A549 (cell line): ENCODE data around the gene ERVMER34-1. TPM values are rescaled to one million over a fixed set of nuclear protein-coding genes. Genes with fewer than 3 reads are reported as not detected.

ENCODE experiments used
- ATAC-seq, 2 experiments: fragments of 200-7000 bp in 1 of 2; fragments of >200 bp in 1 of 2; cut with Nextera tagmentation in 1 of 2; cut with Tn5 transposase in 1 of 2; 3 replicates each; pipeline versions ENCODE4 v1.8.0 to v1.9.1; 2018 to 2020; ENCODE audit warnings: mild to moderate bottlenecking in 1 of 2, moderate library complexity in 1 of 2
- CTCF ChIA-PET: fragments of 300-600 bp; sonication (Branson Sonifier 250); formaldehyde crosslinking; extraction: SDS; loops from one replicate; lab custom pipeline; 2021; ENCODE audit warnings: antibody characterized with exemption, inconsistent platforms; lab: Yijun Ruan, JAX
- POLR2A ChIA-PET: fragments of 350-600 bp; formaldehyde crosslinking; extraction: SDS; loops from one replicate; lab custom pipeline; 2021; ENCODE audit warnings: antibody characterized with exemption, inconsistent platforms; lab: Yijun Ruan, JAX
- DNase-seq, 2 experiments: peaks; one replicate each; pipeline versions ENCODE4 v3.0.0 to v3.0.0-alpha.2; 2011 to 2016; ENCODE audit warnings: low read depth in 1 of 2, low spot score in 1 of 2
- FAIRE-seq: peaks from 2 replicates; lab custom pipeline; 2011; peaks lifted over from hg19 to GRCh38; lab: Jason Lieb, UNC
- H3K27ac ChIP-seq, 2 experiments: fragments of >200 bp; sonication (Bioruptor Twin); formaldehyde crosslinking; 3 replicates each; pipeline ENCODE4 v1.5.1; 2016 to 2017
- H3K4me1 ChIP-seq: fragments of >200 bp; sonication (Bioruptor Twin); formaldehyde crosslinking; 3 replicates; pipeline ENCODE4 v1.6.1; 2016
- H3K4me2 ChIP-seq: fragments of >200 bp; sonication (Bioruptor Twin); formaldehyde crosslinking; 3 replicates; pipeline ENCODE4 v1.6.1; 2016
- H3K4me3 ChIP-seq: fragments of >200 bp; sonication (Bioruptor Twin); formaldehyde crosslinking; 3 replicates; pipeline ENCODE4 v1.5.1; 2016
- H3K9me3 ChIP-seq: fragments of >200 bp; sonication (Bioruptor Twin); formaldehyde crosslinking; 3 replicates; pipeline ENCODE4 v1.6.1; 2016
- ATOH8 ChIP-seq: fragments of 250-450 bp; sonication (Bioruptor Pico); IDR thresholded peaks from 2 replicates; pipeline ENCODE4 v1.5.0; 2020; ENCODE audit warnings: low read depth, mild to moderate bottlenecking, moderate library complexity
- CBX2 ChIP-seq: fragments of 200-600 bp; sonication (generic); IDR thresholded peaks from 2 replicates; pipeline ENCODE4 v1.6.1; 2016; ENCODE audit warnings: low read depth, mild to moderate bottlenecking, borderline replicate concordance
- CEBPB ChIP-seq, 2 experiments: fragments of >200 bp in 1 of 2; sonication (Bioruptor Twin) in 1 of 2; formaldehyde crosslinking in 1 of 2; IDR thresholded peaks; 2 replicates each; pipeline ENCODE4 v1.6.1; 2012 to 2016
- CHD4 ChIP-seq: fragments of 200-600 bp; sonication (generic); IDR thresholded peaks from 2 replicates; pipeline ENCODE4 v1.6.1; 2016; ENCODE audit warnings: antibody characterized with exemption, mild to moderate bottlenecking, borderline replicate concordance
- EHMT2 ChIP-seq: fragments of 200-600 bp; sonication (generic); IDR thresholded peaks from 2 replicates; pipeline ENCODE4 v1.6.1; 2016; ENCODE audit warnings: antibody characterized with exemption, low read depth, mild to moderate bottlenecking, moderate library complexity
- ELK1 ChIP-seq: fragments of 150-350 bp; IDR thresholded peaks from 2 replicates; pipeline ENCODE4 v1.6.1; 2014; ENCODE audit warnings: low read depth, mild to moderate bottlenecking, low read length
- EP300 ChIP-seq, 2 experiments: fragments of >200 bp; sonication (Bioruptor Twin); formaldehyde crosslinking; IDR thresholded peaks; 2 replicates in 1 of 2; 3 replicates in 1 of 2; pipeline ENCODE4 v1.6.1; 2016 to 2017
- HDAC2 ChIP-seq: fragments of 200-600 bp; sonication (generic); IDR thresholded peaks from 2 replicates; pipeline ENCODE4 v1.6.1; 2016
- HES2 ChIP-seq: fragments of >200 bp; sonication (Bioruptor Twin); formaldehyde crosslinking; IDR thresholded peaks from 2 replicates; pipeline ENCODE4 v1.6.1; 2016
- JUN ChIP-seq, 2 experiments: fragments of >200 bp; sonication (Bioruptor Twin); formaldehyde crosslinking; IDR thresholded peaks; 2 replicates in 1 of 2; 3 replicates in 1 of 2; pipeline ENCODE4 v1.6.1; 2016 to 2017
- KDM1A ChIP-seq: fragments of 200-600 bp; sonication (generic); IDR thresholded peaks from 2 replicates; pipeline ENCODE4 v1.6.1; 2016; ENCODE audit warnings: low read depth, mild to moderate bottlenecking
- KDM5A ChIP-seq: fragments of 200-600 bp; sonication (generic); IDR thresholded peaks from 2 replicates; pipeline ENCODE4 v1.6.1; 2016; ENCODE audit warnings: antibody characterized with exemption, mild to moderate bottlenecking
- MAX ChIP-seq: IDR thresholded peaks from 2 replicates; pipeline ENCODE4 v1.6.1; 2012
- MYC ChIP-seq: IDR thresholded peaks from 2 replicates; pipeline ENCODE4 v1.6.1; 2012; ENCODE audit warnings: mild to moderate bottlenecking, inconsistent platforms, low read length, improper control_type of control experiment, borderline replicate concordance
- NR3C1 ChIP-seq: fragments of >200 bp; sonication (Bioruptor Twin); formaldehyde crosslinking; IDR thresholded peaks from 3 replicates; pipeline ENCODE4 v1.6.1; 2017
- PHF8 ChIP-seq: fragments of 200-600 bp; sonication (generic); IDR thresholded peaks from 2 replicates; pipeline ENCODE4 v1.6.1; 2016; ENCODE audit warnings: low read depth, mild to moderate bottlenecking, antibody characterized with exemption, moderate library complexity, borderline replicate concordance
- RCOR1 ChIP-seq: fragments of 150-350 bp; IDR thresholded peaks from 2 replicates; pipeline ENCODE4 v1.6.1; 2014; ENCODE audit warnings: antibody characterized with exemption, low read length, low read depth
- REST ChIP-seq: fragments of 200-600 bp; sonication (generic); IDR thresholded peaks from 2 replicates; pipeline ENCODE4 v1.6.1; 2016; ENCODE audit warnings: antibody characterized with exemption, mild to moderate bottlenecking, moderate library complexity
- USF2 ChIP-seq: fragments of 450-650 bp; IDR thresholded peaks from 2 replicates; pipeline ENCODE4 v1.6.1; 2014; ENCODE audit warnings: antibody characterized with exemption
- ZFP36 ChIP-seq: fragments of 450-650 bp; IDR thresholded peaks from 2 replicates; pipeline ENCODE4 v1.6.1; 2014; ENCODE audit warnings: borderline replicate concordance; ENCODE audit not compliant: partially characterized antibody
- ZNF302 ChIP-seq: fragments of 250-450 bp; sonication (Bioruptor Pico); IDR thresholded peaks from 2 replicates; pipeline ENCODE4 v1.9.0; 2021; ENCODE audit warnings: inconsistent platforms, mild to moderate bottlenecking, moderate library complexity
- ZSCAN20 ChIP-seq: fragments of 250-450 bp; sonication (Bioruptor Pico); IDR thresholded peaks from 2 replicates; pipeline ENCODE4 v1.8.0; 2022; ENCODE audit warnings: mild to moderate bottlenecking, moderate library complexity
- WGBS: methylation state at CpG from one replicate; pipeline ENCODE4 v1.1.6; 2017; ENCODE audit errors: missing lambda C conversion rate; 5-methylcytosine and 5-hydroxymethylcytosine counted together
- polyA plus RNA-seq, 4 experiments: library from polyadenylated mRNA; depleted of rRNA in 3 of 4; stranded (reverse); fragments of >200 nt; fragmentation: RNase III in 1 of 4; extraction: RNeasy Plus Mini Kit Qiagen cat#74134 plus additional on column Dnase treatment in 1 of 4; gene quantifications; 2 replicates in 3 of 4; 3 replicates in 1 of 4; pipeline ENCODE4 v1.2.3, GENCODE V29; 2011 to 2017

The ERVMER34-1 gene
- polyA plus RNA-seq, 2 of the 4 experiments (the other 2 are of a cell fraction), result 0.41 to 0.59 TPM

- no peak for DNase-seq
- Histone ChIP-seq H3K4me2 (no peak overlapping the region), H3K4me3 (no peak overlapping the region), H3K27ac (no peak overlapping the region), H3K9me3 (no peaks in the 10 kb centered on the region), H3K4me1 (no peaks in the 10 kb centered on the region)
- no peak for TF ChIP-seq USF2
- no peak for TF ChIP-seq HDAC2
- TF ChIP-seq CBX2, result no peak
- TF ChIP-seq ELK1, result no peak
- TF ChIP-seq CEBPB (IDR thresholded peaks at IDR 0.05), result no peak
- no peak for TF ChIP-seq MYC
- no peak for TF ChIP-seq ATOH8 (CRISPR knock-in tag)
- TF ChIP-seq EHMT2, result no peak
- TF ChIP-seq KDM1A, result no peak
- no peak for TF ChIP-seq EP300 (IDR thresholded peaks at IDR 0.05)
- TF ChIP-seq ZFP36, result no peak
- TF ChIP-seq ZNF302 (CRISPR knock-in tag), result no peak
- TF ChIP-seq CHD4, result no peak
- no peak for TF ChIP-seq RCOR1
- no peak for TF ChIP-seq HES2
- TF ChIP-seq KDM5A, result no peak
- no peak for TF ChIP-seq JUN (IDR thresholded peaks at IDR 0.05)
- TF ChIP-seq MAX, result no peak
- WGBS, result 44% methylated on average over 4 of the region's 4 CpGs
- POLR2A ChIA-PET, result no interaction called here
- CTCF ChIA-PET, result interaction anchor here (0.6 kb wide), 1 partner anchor 15 kb away, joined by 3 read pairs; no protein-coding TSS in a partner anchor
- FAIRE-seq, result no peak
- ATAC-seq, result no peak
Measured at GRCh38 chr4:52783069-52783468, 31.8 kb upstream of the ERVMER34-1 start.

- POLR2A ChIA-PET, result no interaction called here
- H3K4me1 ChIP-seq, result no peaks in the 10 kb centered on the region
- H3K27ac ChIP-seq, result no peak overlapping the region
- peak in 1 of 2 experiments; percentile 6 for DNase-seq
- no peak for TF ChIP-seq NR3C1
- TF ChIP-seq HDAC2, result no peak
- no peak for TF ChIP-seq PHF8
- no peak for TF ChIP-seq KDM5A
- no peak for TF ChIP-seq REST
- no peak for TF ChIP-seq ZSCAN20 (CRISPR knock-in tag)
- H3K4me2 ChIP-seq, result no peak overlapping the region
- no peaks in the 10 kb centered on the region for H3K9me3 ChIP-seq
- H3K4me3 ChIP-seq, result no peak overlapping the region
- FAIRE-seq, result no peak
- CTCF ChIA-PET, result interaction anchor here (0.5 kb wide), 1 partner anchor 13 kb away, joined by 3 read pairs; no protein-coding TSS in a partner anchor
- ATAC-seq, result 0 out of 6 replicates have a peak, but pooled peaks of 1 of the 2 experiments have one; percentile 50
- WGBS, result 23% methylated on average over 4 of the region's 4 CpGs
Measured at GRCh38 chr4:52780617-52781354, 29.6 kb upstream of the ERVMER34-1 start.
